Thoracic aorta (tissue), 2 donors: ENCODE results near the gene MUC5B. TPM values are rescaled to one million over a fixed set of nuclear protein-coding genes. Genes with fewer than 3 reads are reported as not detected.

ENCODE experiments used
- ATAC-seq: fragments of 150-250 bp; one replicate; pipeline ENCODE4 v1.8.0; 2017; ENCODE audit warnings: low read depth; ENCODE audit not compliant: insufficient number of reproducible peaks, low FRiP score
- DNase-seq: peaks from one replicate; pipeline ENCODE4 v3.0.0-alpha.2; 2020; ENCODE audit warnings: low spot score
- H3K27ac ChIP-seq, 2 donors: fragments of 200-600 bp; sonication (generic); 1 replicate in 1 of 2; 2 replicates in 1 of 2; pipeline ENCODE4 v1.5.1; 2016; ENCODE audit warnings: mild to moderate bottlenecking in 2 of 2, moderate library complexity in 2 of 2
- H3K27me3 ChIP-seq: fragments of 200-600 bp; sonication (generic); replicated peaks from 2 replicates; pipeline ENCODE4 v1.6.0; 2016; ENCODE audit warnings: mild to moderate bottlenecking; ENCODE audit not compliant: insufficient read depth
- H3K36me3 ChIP-seq: fragments of 200-600 bp; sonication (generic); one replicate; pipeline ENCODE4 v1.5.1; 2016
- H3K4me1 ChIP-seq, 2 donors: fragments of 200-600 bp; sonication (generic); 1 replicate in 1 of 2; 2 replicates in 1 of 2; pipeline versions ENCODE4 v1.5.1 to v1.6.0; 2016; ENCODE audit warnings: low read depth in 2 of 2, mild to moderate bottlenecking in 1 of 2; ENCODE audit not compliant: control insufficient read depth in 1 of 2
- H3K4me3 ChIP-seq: fragments of 200-600 bp; sonication (generic); 2 replicates; pipeline ENCODE4 v1.5.1; 2016; ENCODE audit warnings: mild to moderate bottlenecking
- H3K9me3 ChIP-seq: fragments of 200-600 bp; sonication (generic); 2 replicates; pipeline ENCODE4 v1.5.1; 2016
- CTCF ChIP-seq: fragments of 200-600 bp; sonication (generic); IDR thresholded peaks from one replicate; pipeline ENCODE4 v1.5.1; 2019; ENCODE audit warnings: antibody characterized with exemption
- total RNA-seq, 2 donors: library from RNA; depleted of rRNA; stranded (reverse); fragments of >200 nt; gene quantifications; one replicate each; pipeline versions ENCODE4 v1.1.0 to v1.2.3, GENCODE V29; 2016

The MUC5B gene
- total RNA-seq, 2 donors from 2014 or later: not detected

- Histone ChIP-seq H3K4me1 (no peaks in the 10 kb centered on the region), H3K27ac (no peak overlapping the region), H3K36me3 (no peaks in the 10 kb centered on the region), H3K9me3 (no peaks in the 10 kb centered on the region), H3K27me3 (no peaks in the 10 kb centered on the region), H3K4me3 (no peak overlapping the region)
- no peak for TF ChIP-seq CTCF
- no peak for ATAC-seq
- DNase-seq: no peak
Observed at GRCh38 chr11:1201395-1202153, 21.3 kb upstream of the MUC5B start.

DNA sequence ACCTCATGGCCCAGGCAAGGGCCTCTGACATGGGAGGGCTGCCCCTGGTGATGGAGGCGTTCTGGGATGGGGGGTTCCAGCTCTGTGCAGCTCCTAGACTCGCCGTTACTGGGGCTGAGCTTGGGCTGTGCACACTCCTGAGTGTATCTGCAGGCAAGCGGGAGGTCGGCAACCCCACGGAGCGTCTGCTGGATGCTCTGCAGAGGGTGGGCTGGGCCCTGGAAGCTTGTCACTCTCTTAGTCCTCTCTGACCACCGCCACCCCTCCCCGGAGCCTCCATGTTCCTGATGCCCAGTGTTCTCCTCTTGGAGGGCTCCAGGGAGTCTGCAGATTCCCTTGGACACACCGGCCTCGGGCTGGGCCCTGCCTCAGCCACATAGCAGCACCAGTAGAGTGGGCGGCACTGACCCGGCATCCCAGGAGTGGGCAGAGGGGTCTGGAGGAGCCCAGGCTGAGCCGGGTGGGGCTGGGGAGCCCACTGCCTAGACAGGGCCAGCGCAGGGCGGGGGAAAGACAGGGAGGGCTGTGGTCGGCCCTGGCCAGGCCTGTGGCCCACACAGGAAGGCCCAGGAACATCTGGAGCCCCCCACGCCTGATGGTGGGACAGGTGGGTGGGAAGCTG, 20.6 kb upstream of the MUC5B start:
- Histone ChIP-seq H3K27me3 (no peaks in the 10 kb centered on the region), H3K27ac (no peak overlapping the region), H3K4me1 (no peaks in the 10 kb centered on the region), H3K36me3 (no peaks in the 10 kb centered on the region), H3K4me3 (no peak overlapping the region), H3K9me3 (no peaks in the 10 kb centered on the region)
- no peak for TF ChIP-seq CTCF
- ATAC-seq (no peak), DNase-seq (no peak)

DNA sequence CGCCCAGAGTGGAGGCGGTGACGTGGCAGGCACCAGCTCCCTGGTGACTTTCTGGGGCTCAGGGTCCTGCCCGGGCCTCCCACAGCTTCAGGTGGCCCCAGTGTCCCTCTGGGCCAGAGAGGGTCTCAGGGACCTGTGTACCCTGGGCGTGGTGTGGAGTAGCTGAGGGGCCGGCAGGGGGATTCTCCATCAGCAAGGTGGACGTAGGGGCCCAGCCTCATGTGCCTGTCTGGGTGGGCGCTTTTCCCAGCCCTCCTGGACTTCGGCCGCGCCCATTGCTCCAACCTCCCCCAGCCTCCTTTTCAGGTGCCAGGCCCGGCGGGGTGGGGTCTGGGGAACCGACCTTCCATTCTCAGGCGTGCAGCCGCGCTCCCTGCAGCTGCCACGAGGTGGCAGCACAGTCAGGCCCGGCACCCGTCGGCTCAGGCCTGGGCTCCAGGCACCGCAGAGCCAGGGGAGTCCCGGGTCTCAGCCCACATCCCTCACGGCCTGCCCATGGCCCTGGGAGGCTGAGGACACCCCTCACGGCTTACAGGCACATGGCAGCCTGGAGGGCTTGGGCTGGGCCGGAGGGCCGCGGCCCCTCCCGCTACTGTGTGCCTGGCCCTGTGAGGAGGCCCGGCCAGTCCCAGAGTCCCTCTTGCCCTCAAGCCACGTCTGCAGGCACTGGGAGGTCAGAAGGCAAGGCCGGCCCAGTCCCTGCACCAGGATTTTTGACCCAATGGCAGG, 19.9 kb upstream of the MUC5B start:
- no peaks in the 10 kb centered on the region for H3K9me3 ChIP-seq
- ATAC-seq (no peak), DNase-seq (no peak)
- TF ChIP-seq CTCF: peak; percentile 91
- no peak overlapping the region for H3K27ac ChIP-seq
- no peak overlapping the region for H3K4me3 ChIP-seq
- no peaks in the 10 kb centered on the region for H3K27me3 ChIP-seq
- no peaks in the 10 kb centered on the region for H3K4me1 ChIP-seq
- no peaks in the 10 kb centered on the region for H3K36me3 ChIP-seq

DNA sequence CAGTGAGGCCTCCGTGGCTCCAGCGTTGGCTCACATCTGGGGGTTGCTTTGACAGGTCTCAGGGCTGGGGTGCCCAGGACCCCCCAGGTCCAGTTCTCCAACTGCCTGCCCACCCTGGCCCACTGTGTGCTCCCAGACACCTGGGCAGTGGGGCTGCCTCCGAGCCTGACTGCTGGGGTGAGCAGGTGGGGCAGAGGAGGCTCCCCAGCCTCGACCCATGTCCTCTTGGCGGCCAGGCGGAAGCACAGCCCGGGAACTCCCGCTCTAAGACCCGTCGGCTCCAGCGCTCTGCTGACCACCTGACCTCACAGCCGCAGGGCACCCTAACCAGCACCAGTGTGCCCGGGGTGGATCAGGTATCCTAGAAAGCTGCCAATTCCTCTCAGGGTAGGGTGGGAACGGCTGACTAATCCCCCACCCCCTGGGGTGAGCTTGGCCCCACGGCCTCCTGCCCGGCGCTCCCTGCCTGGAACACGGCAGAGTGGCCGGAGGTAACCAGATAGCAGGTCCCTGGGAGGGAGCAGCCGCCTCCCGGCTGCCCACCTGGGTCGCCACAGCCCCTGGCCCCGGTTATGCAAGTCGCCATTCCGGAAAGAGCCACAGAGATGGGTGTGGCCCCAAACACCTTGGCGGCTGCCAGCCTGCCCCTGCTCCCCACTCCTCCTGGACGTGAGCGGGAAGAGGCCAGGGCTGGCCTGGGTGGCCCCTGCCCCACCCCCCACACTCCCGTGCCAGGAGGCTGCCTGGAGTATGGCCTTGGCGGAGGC, 19.2 kb upstream of the MUC5B start:
- DNase-seq (no peak), ATAC-seq (no peak)
- Histone ChIP-seq H3K27me3 (no peaks in the 10 kb centered on the region), H3K27ac (no peak overlapping the region), H3K4me1 (no peaks in the 10 kb centered on the region), H3K9me3 (no peaks in the 10 kb centered on the region), H3K4me3 (no peak overlapping the region), H3K36me3 (no peaks in the 10 kb centered on the region)
- no peak for TF ChIP-seq CTCF
